KMS-11 (cell line): ENCODE measurements around the gene TEX36.
"Not testable (repeated sequence)": the region's sequence is repeated elsewhere in the genome, so short reads cannot be mapped to it uniquely, and the experiment has no call there.

ENCODE experiments used
- H2AFZ ChIP-seq: fragments of 200-600 bp; sonication (generic); 2 replicates; pipeline ENCODE4 v1.6.1; 2016; ENCODE audit warnings: antibody characterized with exemption, mixed run types, low read depth
- H3K27ac ChIP-seq: fragments of 200-600 bp; sonication (generic); 2 replicates; pipeline ENCODE4 v1.6.1; 2016; ENCODE audit warnings: mild to moderate bottlenecking, mixed run types
- H3K27me3 ChIP-seq: fragments of 200-600 bp; sonication (generic); 2 replicates; pipeline ENCODE4 v1.6.1; 2017; ENCODE audit warnings: mild to moderate bottlenecking, low read depth, mixed run types, moderate library complexity; ENCODE audit not compliant: insufficient read depth
- H3K36me3 ChIP-seq: fragments of 200-600 bp; sonication (generic); 2 replicates; pipeline ENCODE4 v1.6.1; 2017; ENCODE audit warnings: mild to moderate bottlenecking, mixed run types; ENCODE audit not compliant: insufficient read depth
- H3K4me1 ChIP-seq: fragments of 200-600 bp; sonication (generic); 2 replicates; pipeline ENCODE4 v1.6.1; 2016; ENCODE audit warnings: mild to moderate bottlenecking, low read depth, mixed run types; ENCODE audit not compliant: poor library complexity, severe bottlenecking
- H3K4me2 ChIP-seq: fragments of 200-600 bp; sonication (generic); 2 replicates; pipeline ENCODE4 v1.7.0; 2016; ENCODE audit warnings: mild to moderate bottlenecking, mixed run types
- H3K4me3 ChIP-seq: fragments of 200-600 bp; sonication (generic); IDR thresholded peaks from 2 replicates; pipeline ENCODE4 v1.6.1; 2017; ENCODE audit warnings: low read depth, low read length, mixed read lengths; ENCODE audit not compliant: insufficient read depth
- H3K79me2 ChIP-seq: fragments of 200-600 bp; sonication (generic); 2 replicates; pipeline ENCODE4 v1.6.1; 2016; ENCODE audit warnings: low read depth, mixed run types; ENCODE audit not compliant: insufficient read depth
- H3K9ac ChIP-seq: fragments of 200-600 bp; sonication (generic); 2 replicates; pipeline ENCODE4 v1.6.1; 2016; ENCODE audit warnings: mild to moderate bottlenecking, mixed run types
- H4K20me1 ChIP-seq: fragments of 200-600 bp; sonication (generic); 2 replicates; pipeline ENCODE4 v1.6.1; 2016; ENCODE audit warnings: mild to moderate bottlenecking, mixed run types; ENCODE audit not compliant: insufficient read depth
- CTCF ChIP-seq: fragments of 200-600 bp; sonication (generic); conservative IDR thresholded peaks from 2 replicates; pipeline ENCODE4 v1.6.1; 2017; ENCODE audit warnings: low read depth, mild to moderate bottlenecking, antibody characterized with exemption, low read length, moderate library complexity, mixed read lengths

The TEX36 gene

GRCh38 chr10:125624800-125625199 lies 58.2 kb downstream of the TEX36 start:
- no peak overlapping the region for H3K4me3 ChIP-seq
- H3K27me3 ChIP-seq = no peaks in the 10 kb centered on the region
- no peak overlapping the region for H3K27ac ChIP-seq
- H3K4me2 ChIP-seq = no peak overlapping the region
- H3K9ac ChIP-seq = no peak overlapping the region
- no peaks in the 10 kb centered on the region for H3K4me1 ChIP-seq
- no peak overlapping the region for H2AFZ ChIP-seq
- no peaks in the 10 kb centered on the region for H4K20me1 ChIP-seq
- H3K36me3 ChIP-seq = no peaks in the 10 kb centered on the region
- TF ChIP-seq CTCF = no peak
- H3K79me2 ChIP-seq = no peaks in the 10 kb centered on the region

GRCh38 chr10:125621052-125621451 lies 61.9 kb downstream of the TEX36 start:
- H3K27ac ChIP-seq = no peak overlapping the region
- no peak for TF ChIP-seq CTCF

GRCh38 chr10:125620401-125620800 lies 62.6 kb downstream of the TEX36 start:
- Histone ChIP-seq H3K4me2 (no peak overlapping the region), H3K4me3 (no peak overlapping the region), H3K27ac (no peak overlapping the region), H3K27me3 (no peaks in the 10 kb centered on the region), H4K20me1 (no peaks in the 10 kb centered on the region), H3K9ac (no peak overlapping the region), H3K4me1 (no peaks in the 10 kb centered on the region), H3K36me3 (no peaks in the 10 kb centered on the region), H3K79me2 (no peaks in the 10 kb centered on the region), H2AFZ (no peak overlapping the region)
- no peak for TF ChIP-seq CTCF

More at GRCh38 chr10:125621052-125621451, 61.9 kb downstream of the TEX36 start:
- no peak overlapping the region for H2AFZ ChIP-seq
- no peaks in the 10 kb centered on the region for H3K27me3 ChIP-seq
- no peaks in the 10 kb centered on the region for H3K4me1 ChIP-seq
- H3K4me2 ChIP-seq = no peak overlapping the region
- no peaks in the 10 kb centered on the region for H3K79me2 ChIP-seq
- H3K4me3 ChIP-seq = no peak overlapping the region
- no peaks in the 10 kb centered on the region for H3K36me3 ChIP-seq
- no peak overlapping the region for H3K9ac ChIP-seq
- no peaks in the 10 kb centered on the region for H4K20me1 ChIP-seq

- H3K4me3 ChIP-seq, H3K36me3 ChIP-seq, H3K9ac ChIP-seq, H3K27me3 ChIP-seq, H3K27ac ChIP-seq, H2AFZ ChIP-seq, H3K4me2 ChIP-seq, H3K4me1 ChIP-seq, H3K79me2 ChIP-seq, H4K20me1 ChIP-seq: not testable (repeated sequence)
Measured at GRCh38 chr10:125613062-125613461, 69.9 kb downstream of the TEX36 start.

GRCh38 chr10:125611756-125612155 lies 71.2 kb downstream of the TEX36 start:
- Histone ChIP-seq H3K4me3 (no peak overlapping the region), H4K20me1 (no peaks in the 10 kb centered on the region), H3K27ac (no peak overlapping the region), H3K9ac (no peak overlapping the region), H3K79me2 (no peaks in the 10 kb centered on the region), H3K36me3 (no peaks in the 10 kb centered on the region), H3K4me2 (no peak overlapping the region), H2AFZ (no peak overlapping the region), H3K27me3 (no peaks in the 10 kb centered on the region), H3K4me1 (no peaks in the 10 kb centered on the region)
- TF ChIP-seq CTCF = no peak
